ENCODE data around the gene VSTM1.

VSTM1 gene

DNA sequence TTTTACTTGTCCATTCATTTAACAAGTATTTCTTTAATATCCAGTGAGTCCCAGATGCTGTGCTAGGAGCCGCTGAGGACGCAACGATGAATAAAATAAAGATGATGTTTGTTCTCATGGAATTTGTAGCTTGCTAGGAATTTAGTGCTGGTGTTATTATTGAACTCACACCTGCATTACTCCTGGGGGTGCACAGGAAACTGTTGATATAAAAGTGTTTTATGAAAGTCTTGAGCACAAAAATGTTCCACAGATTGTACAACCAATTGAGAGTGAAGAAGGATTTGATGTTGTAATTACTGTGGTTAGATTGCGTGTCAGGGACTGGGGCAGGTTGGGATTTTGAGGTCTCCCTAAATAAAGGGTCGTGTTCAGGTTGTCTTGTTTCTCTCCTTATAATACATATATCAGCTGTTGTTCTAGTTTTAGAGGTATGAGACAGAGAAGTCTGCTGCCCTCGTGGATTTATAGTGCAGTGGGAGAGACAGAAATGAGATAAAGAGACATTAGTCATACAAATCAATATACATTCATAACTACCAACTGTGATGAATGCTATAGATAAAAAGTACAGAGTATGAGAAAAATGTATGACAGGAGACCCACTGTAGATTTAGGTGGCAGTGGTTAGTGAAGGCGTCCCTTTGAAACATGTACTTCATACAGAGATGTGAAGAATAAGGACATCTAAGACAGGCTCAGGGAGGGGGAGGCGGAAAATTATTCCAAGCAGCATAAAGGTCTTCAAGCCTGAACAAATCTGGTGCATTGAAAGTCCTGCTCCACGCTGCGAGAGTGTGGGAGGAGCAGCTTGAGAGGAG is 61.0 kb downstream of the VSTM1 start:
- DNase-seq: no peak

DNA sequence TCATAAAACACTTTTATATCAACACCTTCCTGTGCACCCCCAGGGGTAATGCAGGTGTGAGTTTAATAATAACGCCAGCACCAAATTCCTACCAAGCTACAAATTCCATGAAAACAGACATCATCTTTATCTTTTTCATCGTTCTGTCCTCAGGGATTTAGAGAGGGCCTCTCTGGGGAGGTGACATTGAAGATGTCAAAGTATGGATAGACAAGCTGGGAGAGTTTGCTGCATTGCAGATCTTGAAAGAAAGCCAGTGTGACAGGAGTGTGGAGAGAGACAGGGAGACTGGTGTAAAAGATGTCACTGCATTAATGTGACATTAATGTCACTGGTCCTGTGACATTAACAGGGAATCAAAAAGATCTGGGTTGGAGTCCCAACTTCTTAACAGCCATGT is 62.2 kb downstream of the VSTM1 start:
- DNase-seq: no peak

DNA sequence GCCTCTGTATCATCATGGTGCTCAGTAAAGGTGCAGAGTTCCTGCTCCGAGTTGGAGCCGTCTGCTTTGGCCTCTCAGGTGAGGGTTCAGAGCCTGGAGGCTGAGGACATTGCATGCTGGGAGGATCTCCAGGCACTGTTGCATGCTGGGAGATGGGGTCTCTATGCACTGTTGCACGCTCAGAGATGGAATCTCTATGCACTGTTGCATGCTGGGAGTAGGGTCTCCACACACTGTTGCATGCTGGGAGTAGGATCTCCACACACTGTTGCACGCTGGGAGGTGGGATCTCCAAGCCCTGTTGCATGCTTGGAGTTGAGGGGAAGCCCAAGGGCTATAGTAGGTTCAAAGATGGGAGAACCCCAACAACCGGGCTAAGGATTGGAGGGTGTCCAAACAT is 64.0 kb downstream of the VSTM1 start:
- DNase-seq: no peak

DNA sequence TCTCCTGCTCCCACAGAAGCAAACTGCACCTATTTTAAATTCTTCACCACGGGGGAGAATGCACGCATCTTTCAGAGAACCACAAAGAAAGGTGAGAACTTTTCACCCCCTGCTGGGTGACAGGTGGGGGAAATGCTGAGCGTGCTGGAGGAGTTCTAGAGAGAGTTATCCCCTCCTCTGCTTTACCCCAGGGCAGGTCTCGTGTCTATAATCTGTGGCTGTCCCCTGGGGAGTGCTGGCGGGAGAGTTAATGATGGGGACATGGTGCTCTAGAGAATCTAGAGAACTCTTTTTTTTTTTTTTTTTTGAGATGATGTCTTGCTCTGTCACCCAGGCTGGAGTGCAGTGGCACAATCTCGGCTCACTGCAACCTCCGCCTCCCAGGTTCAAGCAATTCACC is 65.5 kb downstream of the VSTM1 start:
- no peak for DNase-seq

DNA sequence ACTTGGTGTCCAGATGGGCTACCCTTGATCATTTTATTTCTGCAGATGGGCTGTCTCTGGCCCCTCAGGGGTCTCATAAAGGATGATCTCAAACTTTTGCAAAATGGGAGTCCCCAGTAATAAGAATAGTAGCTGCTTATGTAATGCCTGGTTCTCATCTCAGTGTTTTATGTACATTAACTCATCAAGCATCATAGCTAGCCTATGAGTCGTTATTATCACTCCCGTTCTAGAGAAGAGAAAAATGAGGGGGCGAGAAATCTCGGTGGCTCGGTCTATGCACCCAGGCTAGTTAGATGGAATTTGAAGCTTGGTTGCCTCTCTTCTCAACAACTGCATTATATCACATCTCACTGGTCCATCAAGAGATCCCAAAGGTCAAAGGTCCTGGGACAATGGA is 68.9 kb downstream of the VSTM1 start:
- DNase-seq: no peak

DNA sequence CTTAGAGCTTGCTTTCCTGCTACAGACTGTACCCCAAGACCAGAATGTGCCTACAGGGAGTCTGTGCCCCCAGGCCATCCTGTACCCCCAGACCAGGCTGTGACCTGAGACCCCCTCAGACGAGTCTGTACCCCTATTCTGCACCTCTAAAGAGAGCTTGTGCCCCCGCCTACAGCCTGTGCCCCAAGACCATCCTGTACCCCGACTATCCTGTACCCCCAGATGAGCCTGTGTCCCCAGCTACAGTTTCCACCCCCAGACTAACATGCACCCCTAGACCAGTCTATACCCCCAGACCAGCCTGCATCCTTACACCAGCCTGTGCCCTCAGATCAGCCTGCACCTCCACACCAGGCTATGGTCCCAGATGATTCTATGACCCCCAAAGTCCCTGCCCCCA is 70.2 kb downstream of the VSTM1 start:
- no peak for DNase-seq

DNA sequence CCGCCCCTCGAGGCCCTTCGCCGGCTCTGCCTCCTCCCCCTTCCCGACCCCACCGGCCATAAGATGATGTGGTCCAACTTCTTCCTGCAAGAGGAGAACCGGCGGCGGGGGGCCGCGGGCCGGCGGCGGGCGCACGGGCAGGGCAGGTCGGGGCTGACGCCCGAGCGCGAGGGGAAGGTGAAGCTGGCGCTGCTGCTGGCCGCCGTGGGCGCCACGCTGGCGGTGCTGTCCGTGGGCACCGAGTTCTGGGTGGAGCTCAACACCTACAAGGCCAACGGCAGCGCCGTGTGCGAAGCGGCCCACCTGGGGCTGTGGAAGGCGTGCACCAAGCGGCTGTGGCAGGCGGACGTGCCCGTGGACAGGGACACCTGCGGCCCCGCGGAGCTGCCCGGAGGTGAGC is 70.9 kb downstream of the VSTM1 start:
- no peak for DNase-seq

DNA sequence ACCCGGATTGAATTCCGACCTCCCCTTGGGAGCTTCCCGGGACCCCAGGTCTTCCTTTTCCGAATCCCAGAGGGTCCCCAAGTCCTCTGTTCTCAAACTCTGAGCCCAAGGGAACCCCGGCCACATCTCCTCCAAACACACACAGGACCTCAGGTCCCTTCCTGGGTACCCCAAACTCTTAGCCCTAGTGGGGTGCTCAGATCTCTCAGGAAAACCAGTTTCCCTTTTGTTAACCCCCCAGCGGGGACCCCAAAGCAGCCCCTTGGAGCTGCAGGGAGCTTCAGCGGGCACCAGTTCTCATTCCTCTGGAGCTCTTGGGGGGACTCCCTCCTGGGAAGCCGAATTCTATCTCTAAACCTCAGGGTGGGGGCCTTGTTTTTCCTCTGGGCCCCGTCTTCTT is 71.5 kb downstream of the VSTM1 start:
- no peak for DNase-seq

DNA sequence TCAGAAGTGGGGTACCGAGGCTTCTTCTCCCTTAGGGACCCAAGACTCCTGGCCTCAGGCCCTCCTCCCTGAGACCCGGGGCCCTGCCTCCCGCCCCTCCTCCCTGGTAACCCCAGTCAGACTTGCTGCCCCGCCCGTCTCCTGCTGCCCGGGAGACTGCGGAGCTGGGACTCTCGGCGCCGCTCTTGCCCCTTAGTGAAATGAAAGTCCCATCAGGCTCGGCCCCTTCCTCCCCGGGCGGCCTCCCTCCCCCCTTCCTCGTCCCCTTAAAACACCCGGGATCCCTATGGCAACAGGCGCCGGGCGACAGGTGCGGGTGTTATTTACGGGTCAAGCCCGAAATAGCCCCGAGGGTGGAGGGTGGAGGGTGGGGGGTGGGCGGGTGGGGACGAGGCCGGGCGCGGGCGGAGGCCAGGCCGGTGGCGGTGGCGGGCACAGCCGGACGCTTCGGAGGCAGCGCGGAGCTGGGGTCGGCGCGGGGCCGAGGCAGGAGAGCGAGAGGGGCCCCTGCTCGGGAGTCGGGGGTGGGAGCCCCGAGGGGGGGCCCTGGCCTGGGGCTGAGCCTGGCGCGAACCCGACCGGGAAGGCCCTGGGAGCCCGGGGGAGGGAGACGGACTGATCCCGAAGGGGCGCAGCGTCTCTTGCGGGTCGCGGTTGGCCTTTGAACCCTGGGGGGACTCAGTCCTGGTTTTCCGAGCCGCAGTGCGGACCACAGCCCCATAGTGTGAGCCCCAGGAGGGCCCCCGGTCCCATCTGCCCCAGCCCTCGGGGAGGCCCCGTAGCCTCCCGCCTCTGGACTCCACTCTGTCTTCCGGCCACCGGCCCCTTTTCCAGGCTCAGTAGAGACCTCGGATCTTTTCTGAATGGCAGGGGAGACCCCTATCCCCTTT is 72.2 kb downstream of the VSTM1 start, which contains the start of gene CACNG6:
Gene CACNG6, plus strand, starts transcription at position 414 of the 890 bp plus-strand sequence. CDS start 1,241 bp downstream, outside the sequence.
- DNase-seq: no peak

All from COR-L47 (cell line).